Activated CD8-positive, alpha-beta memory T cell treated with anti-CD3 and anti-CD28 coated beads, Interleukin-2, amount 50 U/mL, for 24 hours (primary cell): ENCODE measurements around the gene SLC2A1.

ENCODE experiments used
- DNase-seq: peaks from one replicate; pipeline ENCODE4 v3.0.0-alpha.2; 2020; ENCODE audit errors: extremely low read depth

The SLC2A1 gene

DNA sequence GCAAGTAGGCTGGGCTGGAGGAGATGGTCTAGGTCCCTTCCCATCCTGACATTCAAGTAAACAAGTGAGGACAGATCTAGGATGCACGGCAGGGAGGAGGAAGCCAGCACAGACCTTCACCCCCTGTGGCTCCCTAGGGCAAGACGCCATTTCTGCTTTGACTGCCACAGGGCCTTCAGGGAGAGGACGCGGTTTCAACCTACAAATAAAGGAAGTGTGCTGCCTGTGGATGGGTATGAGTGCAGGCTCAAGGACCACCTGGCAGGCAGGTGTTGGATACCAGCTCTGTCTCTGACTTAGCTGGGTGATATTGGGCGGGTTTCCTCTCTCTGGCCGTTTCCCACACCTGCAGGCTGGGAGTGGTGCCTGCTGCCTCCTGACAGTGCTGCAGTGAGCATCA is 16.2 kb downstream of the SLC2A1 start:
- DNase-seq = no peak

DNA sequence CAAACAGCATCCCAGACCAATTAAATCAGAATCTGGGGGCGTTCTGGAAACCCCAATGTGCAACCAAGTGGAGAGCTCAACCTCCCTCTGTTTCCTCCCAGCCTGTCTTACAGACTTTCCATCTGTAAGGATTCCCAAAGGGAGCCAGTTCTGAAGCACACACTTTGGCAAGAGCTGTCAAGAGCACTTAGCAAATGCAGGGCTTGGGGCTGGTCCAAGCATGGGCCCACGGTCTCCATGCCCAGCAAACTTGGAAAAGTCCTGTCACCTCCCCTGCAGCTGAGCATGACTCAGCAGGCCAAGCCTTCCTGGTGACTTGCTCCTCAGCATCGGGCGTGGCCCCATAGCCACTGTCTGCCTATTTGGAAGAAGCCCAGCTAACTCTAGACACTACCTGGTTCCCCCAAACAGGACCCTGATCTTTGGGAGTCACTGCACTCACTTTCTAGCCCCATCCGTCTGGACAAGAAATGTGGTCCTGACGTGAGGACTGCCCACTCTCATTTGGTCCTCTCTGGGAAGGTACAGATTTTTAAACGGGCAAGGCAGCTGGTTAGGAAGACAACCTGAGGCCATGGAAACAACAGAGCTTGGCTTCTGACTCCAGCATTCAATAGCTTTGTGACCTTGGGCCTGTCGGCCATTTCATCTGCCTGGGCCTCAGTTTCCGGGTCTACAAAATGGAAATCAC is 16.9 kb downstream of the SLC2A1 start:
- DNase-seq = no peak

DNA sequence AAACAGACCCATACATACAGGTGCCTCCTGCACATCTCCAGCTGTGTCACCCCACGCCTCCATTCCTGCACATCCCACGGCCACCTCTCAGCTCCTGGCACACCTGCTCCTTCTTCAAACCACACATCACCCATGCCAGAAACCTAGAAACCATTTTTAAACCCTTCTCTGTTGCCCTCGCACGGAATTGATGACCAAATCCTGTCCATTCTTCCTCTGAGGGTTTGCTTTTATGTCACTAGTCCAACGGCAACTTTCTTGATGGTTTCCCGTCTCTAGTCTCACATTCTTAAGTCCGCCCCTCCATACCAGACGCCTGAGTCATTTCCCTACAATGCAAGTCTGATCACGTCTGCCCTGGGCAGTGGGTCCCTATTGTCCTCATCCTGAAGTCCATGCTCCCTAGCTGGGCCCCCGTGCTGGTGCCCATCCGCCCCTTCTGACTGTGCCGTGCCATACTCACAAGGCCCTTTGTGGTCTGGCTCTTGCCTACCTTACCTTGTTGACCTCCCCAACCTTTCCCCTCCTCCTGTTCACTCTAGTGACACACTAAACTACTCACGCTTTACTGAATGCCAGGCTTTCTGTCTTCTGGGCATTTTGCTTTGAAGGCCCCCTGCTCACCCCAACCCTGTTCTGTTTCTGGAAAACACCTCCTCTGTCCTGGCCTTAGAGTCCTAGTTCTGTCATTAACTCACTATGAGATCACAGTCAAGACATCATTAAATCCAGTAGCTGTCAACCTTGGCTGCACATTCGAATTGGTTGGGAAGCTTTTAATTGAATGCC is 17.6 kb downstream of the SLC2A1 start:
- no peak for DNase-seq

DNA sequence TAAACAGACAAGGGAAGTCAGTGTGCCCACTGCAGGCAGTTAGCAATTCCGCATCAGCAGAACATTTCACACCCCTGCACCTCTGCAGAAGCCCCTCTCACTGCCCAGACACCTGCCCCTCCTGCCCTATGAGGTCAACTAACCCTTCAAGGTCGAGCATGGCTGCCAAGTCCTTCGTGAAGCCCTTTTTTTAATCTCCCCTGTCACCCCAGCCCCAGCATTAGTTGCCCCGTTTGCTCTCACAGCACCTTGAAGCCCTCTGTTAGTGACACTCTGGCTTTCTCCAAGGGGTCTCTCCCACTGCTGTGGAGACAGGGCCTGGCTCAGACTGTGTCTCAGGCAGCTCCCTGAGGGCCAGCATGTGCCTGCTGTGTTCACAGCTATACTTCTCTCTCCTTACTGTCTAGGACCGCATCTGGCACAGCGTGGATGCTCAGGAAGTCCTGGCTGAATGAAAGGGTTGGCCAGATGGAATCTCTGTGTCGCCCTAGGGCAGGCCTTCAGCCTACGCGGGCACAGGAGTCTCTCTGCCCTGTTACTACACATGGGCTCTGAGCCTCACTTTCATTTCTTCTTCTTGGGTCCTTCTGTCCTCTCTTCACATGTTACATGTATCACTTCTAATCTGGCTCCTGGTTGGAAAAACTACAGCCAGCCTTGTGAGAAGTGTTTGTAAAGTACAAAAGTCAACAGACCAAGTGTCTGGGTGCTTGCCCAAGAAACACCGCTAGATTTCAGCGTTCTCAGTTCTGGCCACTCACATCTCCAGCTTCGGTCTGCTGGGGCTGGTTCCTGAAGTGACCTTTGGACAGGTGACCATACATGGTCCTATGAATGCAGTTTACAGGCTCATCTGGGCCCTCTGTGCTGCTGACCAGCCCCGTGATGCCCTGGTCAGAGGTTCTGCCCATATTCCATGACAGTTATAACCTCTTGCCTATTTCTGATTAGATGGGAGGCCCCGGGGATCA is 19.7 kb downstream of the SLC2A1 start:
- no peak for DNase-seq

DNA sequence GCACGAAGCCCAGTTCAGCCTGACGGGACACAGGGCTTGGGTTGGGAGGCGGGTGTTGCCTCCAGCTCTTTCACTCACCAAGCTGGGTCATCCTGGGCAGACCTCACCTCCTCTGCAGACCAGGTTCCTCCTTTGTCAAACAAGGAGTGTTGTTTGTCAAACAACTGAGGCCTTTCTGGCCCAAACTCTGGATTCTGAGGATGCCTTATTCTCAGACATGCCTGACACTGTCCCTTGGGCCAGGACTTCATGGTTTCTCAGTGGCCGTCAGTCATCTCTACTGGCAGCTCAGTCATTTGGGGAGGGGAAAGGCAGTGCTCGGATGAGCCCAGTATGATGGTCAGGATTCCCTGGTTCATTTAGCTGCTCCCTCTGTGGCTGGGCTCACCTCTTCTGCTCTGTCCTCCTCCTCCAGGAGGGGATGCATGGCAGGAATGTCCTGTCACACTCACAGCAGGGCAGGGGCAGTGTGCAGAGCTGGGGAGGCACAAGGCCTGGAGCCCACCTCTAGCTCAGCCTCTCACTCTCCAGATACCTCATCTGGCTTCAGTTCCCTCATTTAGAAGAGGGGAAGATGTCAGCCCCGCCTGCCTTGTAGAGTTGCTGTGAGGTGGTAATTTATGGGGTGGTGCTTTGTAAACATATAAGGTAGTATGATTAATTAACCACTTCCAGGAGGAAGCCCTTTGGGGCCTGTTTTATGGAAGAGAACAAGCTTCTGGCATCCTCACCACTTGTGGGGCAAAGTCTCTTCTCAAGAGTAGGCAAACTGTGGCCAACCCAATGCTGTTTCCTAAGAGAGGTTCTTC is 20.6 kb downstream of the SLC2A1 start:
- no peak for DNase-seq

DNA sequence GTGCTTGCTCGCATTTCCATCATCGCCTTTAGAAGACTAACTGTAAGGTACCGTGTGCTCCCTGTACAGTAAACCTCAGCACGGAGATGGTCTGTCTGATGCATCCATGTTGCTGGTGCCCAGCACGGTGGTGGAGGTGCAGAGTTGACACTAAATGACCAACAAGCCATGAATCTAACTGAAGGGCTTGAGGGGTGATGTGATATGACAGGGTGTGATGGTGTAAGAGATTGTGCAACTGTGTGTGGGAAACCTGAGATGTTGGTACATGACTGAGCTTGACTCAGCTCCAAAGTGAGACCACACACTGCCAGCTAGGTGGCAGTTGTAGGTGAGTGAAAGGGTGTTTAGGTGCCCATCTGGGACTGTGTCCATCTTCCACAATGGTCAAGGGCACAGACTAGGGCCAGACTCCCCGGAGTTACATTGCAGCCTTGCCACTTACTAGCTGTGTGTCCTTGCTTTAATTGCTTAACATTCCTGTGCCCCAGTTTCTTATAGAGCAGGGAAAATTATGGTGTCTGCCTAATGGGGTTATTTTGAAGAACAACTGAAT is 21.4 kb downstream of the SLC2A1 start:
- DNase-seq = no peak

DNA sequence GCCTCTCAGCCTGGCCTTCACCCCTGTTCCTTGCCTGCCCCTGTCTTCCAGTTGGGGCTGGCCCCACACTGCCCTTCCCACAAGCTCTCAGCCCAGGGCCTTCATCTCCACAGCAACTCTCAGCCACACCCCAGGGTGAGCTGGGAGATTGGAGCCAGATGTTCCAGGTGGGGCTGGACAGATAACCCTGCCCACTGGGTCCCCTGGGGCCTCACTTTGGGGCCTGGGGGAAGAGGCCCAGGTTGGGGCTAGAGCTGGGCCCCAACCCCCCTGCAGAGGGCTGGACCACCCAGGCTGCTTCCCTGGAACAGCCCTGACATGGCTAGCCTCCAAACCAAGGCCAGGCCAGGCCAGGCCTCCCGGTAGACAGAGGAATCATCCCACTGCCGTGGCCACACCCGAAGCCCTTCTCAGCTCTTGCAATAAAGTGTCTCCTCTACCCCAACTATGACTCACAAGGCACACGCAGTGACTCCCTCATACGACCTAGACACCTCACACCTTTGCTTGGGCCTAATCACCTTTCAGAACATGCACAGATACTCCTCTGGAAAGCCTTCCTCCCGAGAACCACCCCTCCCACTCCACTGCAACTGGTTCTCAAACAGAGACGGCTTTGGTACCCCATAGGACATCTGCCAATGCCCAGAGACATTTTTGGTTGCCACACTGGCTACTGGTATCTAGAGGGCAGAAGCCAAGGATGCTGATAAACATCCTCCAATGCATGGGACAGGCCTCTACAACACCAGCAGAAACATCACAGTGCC is 22.2 kb downstream of the SLC2A1 start:
- DNase-seq = no peak

DNA sequence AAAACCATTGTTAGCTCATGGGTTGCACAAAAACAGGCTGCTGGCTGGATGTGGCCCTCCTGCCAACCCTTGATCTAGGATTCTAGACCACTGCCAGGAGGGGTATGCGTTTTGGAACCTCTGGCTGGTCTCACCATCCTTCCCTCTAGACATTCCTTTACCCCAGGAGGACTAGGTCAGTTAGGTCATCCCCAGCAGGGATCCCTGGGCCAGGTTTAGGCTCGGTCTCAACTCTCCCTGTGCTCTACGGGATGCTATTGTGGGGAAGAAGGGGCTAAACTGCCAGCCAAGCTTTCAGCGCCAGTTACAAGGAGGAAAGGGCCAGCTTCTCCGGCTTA is 22.7 kb downstream of the SLC2A1 start:
- no peak for DNase-seq

DNA sequence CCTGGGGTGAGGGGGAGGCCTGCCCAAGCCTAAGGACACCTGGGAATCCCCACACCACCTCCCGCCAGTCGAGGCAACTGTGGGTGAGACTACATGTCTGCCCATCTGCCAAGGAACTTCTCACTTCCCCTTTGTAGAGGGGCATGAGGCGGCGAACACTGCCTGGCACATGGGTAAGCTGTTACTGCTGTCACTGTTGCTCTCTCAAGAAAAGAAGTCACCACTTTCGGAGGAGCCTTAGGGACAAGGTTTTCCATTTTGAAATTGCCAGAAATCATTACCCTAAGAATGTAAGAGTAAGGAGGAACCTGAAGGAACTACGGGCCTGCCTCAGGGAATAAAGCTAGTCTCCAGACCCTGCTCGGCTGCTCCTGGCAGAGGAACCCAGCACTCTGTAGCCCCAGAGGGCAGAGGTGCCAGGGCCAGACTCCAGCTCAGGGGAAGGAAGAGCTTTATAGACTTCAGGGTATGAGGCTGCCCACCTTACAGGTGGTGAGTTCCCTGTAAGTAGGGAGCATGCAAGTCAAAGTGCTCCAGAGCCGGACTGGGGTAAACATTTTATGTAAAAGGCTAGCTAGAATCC is 23.3 kb downstream of the SLC2A1 start:
- no peak for DNase-seq

DNA sequence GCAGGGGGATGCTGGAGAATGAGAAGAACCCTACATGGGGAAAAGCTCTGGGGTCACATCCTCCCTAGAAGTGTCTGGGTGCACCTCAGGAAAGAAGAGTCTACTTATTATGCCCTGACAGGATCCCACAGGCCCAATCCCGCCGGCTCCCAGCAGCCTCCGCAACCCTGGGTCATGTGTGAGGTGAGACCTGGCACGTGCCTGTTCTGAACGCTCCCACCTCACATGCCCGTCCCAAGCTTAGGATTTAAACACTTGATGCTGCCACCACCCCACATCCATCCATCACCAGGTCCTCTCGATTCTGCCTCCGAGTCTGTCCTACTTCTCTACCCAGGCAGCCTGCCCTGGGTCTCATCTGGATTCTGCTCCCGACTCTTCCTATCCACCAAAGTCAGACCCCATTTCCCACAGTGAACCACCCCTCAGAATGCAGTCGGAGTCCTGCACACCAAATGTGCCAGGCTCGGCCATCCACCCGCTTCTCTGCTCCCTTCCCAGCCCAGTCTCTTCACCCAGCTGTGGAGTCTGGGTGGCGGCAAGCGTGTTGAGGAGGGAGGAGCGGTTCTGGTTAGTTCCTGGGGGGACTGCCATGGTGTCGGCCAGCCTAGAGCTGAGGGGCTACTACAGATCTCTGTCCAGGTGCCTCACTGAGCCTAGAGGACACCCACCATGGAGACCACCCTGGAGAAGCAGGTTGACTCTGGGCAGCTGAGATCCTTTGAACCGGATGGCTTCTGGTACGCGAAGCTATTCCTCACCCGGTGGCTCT is 23.9 kb downstream of the SLC2A1 start:
- DNase-seq = no peak

DNA sequence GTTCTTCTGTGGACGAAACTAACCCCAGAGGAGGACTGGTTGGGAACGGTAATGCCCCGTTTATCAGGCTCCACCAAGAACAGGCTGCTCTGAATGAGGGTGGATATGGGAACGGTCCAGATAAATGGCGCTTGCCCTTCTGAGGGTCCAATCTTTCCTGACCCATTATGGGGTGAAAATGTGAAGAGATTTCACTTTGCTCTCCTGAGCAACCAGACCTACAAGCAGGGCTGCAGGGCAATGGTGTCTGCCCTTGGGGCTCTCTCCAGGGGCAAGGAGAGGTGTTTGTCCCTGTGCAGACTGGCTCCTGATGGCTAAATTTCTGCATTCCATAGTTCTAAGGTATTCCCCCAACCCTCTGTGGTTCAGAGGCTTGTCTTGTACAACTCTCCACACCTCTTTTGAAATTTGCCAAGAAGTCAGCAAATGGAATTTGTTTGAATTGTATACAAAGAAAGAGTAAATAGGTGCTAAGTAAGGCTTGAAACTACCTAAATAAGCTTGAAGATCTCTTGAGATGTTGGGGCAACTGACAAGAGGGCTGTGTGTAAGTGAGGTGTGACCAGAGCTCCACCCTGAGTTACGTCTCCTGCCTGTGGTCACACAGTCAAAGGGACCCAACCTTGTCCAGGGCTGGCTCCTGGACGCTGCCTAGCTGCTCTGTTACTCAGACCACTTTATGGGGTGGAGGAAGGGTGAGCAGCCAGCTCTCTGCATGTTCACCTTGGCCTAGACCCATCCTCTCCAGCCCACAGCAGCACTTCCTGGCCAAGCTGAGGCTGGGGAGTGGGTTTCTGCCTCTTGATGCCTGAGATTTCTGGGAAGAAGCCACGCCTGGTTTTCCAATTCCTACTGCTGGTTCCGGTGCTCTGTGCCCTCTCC is 24.8 kb downstream of the SLC2A1 start:
- DNase-seq = no peak

DNA sequence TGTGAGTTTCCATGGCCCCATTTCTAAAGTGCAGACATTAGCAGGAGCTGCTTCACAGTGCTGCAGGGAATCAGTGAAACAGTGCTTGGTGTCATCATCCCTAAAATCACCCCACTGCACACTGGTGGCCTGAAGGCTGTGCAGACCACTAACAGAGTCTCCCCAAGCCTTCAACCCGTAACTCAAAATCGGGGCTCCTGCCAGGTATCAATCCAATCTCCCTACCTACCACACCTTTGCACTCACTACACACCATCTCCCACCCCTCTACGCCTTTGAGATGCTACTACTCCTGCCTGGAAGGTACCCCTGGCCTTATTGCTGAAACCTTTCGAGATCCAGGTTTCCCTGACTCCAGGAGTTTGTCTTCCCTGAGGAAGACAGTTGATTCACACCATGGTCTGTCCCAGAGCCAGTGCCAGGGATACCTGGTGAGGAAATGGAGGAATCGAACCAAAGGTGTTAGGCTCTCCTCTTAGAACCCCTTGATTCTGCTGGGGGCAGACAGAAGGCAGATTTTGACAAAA is 25.5 kb downstream of the SLC2A1 start:
- no peak for DNase-seq

DNA sequence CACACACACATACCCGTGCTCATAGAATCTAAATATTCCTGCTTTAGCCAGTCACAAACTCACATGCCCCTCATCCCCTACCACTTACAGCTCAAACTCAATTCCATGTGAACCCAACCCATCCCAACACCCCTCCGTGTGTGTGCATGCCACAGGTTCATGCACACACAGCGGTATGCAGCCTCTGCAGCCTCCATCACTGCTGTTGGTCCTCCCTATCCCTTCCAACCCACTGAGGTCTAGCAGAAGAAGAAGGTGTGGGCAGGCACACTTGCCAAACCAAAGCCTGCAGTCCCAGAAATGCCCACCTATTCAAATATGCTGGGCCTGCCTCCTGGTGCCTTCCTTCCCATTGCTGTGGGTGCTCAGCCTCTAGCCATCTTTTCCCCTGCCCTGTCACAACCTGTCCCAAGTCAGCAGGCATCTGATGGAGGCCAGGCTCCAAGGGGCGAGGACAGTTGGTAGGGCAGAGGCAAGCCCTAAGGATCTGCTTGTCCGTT is 26.2 kb downstream of the SLC2A1 start:
- no peak for DNase-seq

DNA sequence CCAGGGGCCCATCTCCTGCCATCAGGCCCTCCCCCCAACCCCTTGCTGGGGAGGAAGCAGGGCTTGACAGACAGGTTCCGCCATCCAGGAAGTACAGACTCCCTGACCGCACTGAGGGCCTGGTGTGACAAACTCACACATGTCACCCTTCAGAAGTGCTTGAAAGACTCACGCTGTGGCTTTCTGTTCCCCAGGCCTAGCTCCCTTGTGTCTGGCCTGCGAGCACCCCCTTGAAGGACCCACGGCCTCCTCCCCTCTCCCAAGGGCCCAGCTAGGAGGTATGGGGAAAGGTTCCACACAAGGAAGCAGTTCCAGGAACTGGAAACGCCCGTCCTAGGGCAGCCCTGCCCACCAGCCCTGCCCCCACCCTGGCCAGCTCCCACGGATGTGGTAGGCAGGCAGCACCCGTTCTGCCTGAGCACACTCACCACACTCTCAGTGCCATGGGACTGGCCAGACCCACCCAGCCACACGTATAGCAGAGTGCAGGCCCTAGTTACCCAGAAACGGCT is 26.7 kb downstream of the SLC2A1 start:
- peak; percentile 54 for DNase-seq

DNA sequence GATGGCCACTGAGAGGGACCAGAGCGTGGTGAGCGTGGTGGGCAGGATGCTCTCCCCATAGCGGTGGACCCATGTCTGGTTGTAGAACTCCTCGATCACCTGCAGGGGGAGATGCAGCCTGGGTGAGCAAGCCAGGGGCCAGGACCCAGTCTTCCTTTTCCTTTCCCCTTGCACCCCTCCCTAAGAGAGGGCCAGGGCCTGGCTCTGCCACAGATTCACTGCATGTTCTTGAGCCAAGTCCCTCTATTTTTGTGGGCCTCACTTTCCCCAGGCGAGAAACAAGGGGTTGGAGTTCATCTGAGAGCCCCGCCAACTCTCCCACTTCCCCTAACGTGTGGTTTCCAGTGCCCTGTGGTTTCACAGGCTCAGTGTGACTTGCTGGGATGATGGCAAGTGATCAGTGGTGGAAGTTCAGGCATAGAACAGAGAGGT is 27.5 kb downstream of the SLC2A1 start:
- no peak for DNase-seq

DNA sequence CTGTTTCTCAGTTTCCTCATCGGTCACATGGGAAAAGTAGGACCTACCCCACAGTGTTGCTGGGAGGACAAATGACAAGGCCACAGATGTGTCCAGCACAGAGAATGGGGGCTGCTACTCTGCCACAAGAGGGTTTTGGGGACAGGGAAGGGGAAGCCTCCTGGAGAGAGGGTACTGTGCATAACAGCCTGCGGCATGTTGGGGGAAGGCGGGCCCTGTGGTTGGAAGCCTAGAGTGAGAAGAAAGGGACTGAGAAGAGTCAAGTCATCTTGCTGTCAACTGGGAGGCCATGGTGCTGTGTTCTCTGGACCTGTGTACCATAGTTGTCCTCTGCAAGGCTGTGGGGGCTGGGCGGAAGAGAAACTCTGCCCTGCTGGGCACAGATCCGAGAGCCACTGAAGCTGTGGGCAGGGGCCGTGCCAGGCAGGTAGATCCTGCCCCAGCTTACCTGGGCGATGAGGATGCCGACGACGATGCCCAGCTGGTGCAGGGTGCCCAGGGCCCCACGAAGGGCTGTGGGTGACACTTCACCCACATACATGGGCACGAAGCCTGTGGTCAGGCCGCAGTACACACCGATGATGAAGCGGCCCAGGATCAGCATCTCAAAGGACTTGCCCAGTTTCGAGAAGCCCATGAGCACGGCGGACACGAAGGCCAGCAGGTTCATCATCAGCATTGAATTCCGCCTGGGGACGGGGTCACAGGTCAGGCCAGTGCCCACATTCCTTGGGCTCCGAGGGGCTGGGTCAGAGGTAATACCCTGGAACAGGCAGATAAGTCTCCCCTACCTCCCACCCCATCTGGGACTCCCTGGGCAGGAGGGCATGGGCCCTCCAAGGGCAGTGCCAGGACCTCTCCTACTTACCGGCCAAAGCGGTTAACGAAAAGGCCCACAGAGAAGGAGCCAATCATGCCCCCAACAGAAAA is 28.2 kb downstream of the SLC2A1 start:
- no peak for DNase-seq
